H1 (cell line): ENCODE measurements around the gene C12orf42. TPM values are rescaled to one million over a fixed set of nuclear protein-coding genes. Genes with fewer than 3 reads are reported as not detected.

Experiments
- CTCF ChIA-PET: fragments of 300-600 bp; sonication (Branson Sonifier 250); formaldehyde crosslinking; loops from one replicate; lab custom pipeline; 2021; ENCODE audit not compliant: partially characterized antibody; lab: Charles Lee
- POLR2A ChIA-PET: fragments of 300-600 bp; sonication (Branson Sonifier 250); formaldehyde crosslinking; loops from one replicate; lab custom pipeline; 2021; ENCODE audit warnings: inconsistent platforms; ENCODE audit not compliant: partially characterized antibody; lab: Charles Lee
- DNase-seq, 2 experiments: peaks; one replicate each; pipeline versions ENCODE4 v3.0.0 to v3.0.0-alpha.2; 2010 to 2022; ENCODE audit warnings: low spot score in 2 of 2, low read depth in 1 of 2, mixed read lengths in 1 of 2
- FAIRE-seq: peaks from 2 replicates; lab custom pipeline; 2011; peaks lifted over from hg19 to GRCh38; lab: Jason Lieb, UNC
- H2AFZ ChIP-seq: 2 replicates; pipeline ENCODE4 v1.8.1; 2012; ENCODE audit warnings: low read length, inconsistent platforms
- H2AK5ac ChIP-seq: 2 replicates; pipeline ENCODE4 v1.6.1; 2013; ENCODE audit warnings: low read depth, low read length
- H2BK120ac ChIP-seq: replicated peaks from 2 replicates; pipeline ENCODE3; 2013; ENCODE audit warnings: low read depth, low read length, inconsistent platforms
- H2BK12ac ChIP-seq: 2 replicates; pipeline ENCODE4 v1.6.1; 2013; ENCODE audit warnings: low read depth, low read length
- H2BK15ac ChIP-seq: 2 replicates; pipeline ENCODE4 v1.6.1; 2013; ENCODE audit warnings: low read length
- H2BK20ac ChIP-seq: 2 replicates; pipeline ENCODE4 v1.6.1; 2013; ENCODE audit warnings: low read length
- H2BK5ac ChIP-seq: 2 replicates; pipeline ENCODE4 v1.6.1; 2013; ENCODE audit warnings: low read depth, low read length
- H3K14ac ChIP-seq: 2 replicates; pipeline ENCODE4 v1.6.1; 2013; ENCODE audit warnings: inconsistent platforms; ENCODE audit not compliant: insufficient read length
- H3K18ac ChIP-seq: 2 replicates; pipeline ENCODE4 v1.6.1; 2013; ENCODE audit warnings: low read length; ENCODE audit errors: extremely low read depth
- H3K23ac ChIP-seq: 2 replicates; pipeline ENCODE4 v1.6.1; 2013; ENCODE audit warnings: inconsistent platforms; ENCODE audit not compliant: insufficient read length
- H3K23me2 ChIP-seq: 2 replicates; pipeline ENCODE4 v1.6.1; 2013; ENCODE audit warnings: low read depth, low read length
- H3K27ac ChIP-seq: 2 replicates; pipeline ENCODE4 v1.6.1; 2011; ENCODE audit warnings: low read depth, low read length, inconsistent platforms
- H3K27me3 ChIP-seq, 4 experiments: replicated peaks in 1 of 4; 1 replicate in 1 of 4; 2 replicates in 3 of 4; pipeline versions ENCODE4 v1.6.1 to v1.8.1; 2011 to 2013; ENCODE audit warnings: low read length in 3 of 4, mild to moderate bottlenecking in 3 of 4, inconsistent platforms in 2 of 4, mixed read lengths in 2 of 4, moderate library complexity in 1 of 4; ENCODE audit not compliant: control insufficient read depth in 3 of 4, insufficient read depth in 3 of 4; ENCODE audit errors: extremely low read depth in 1 of 4
- H3K36me3 ChIP-seq, 4 experiments: 2 replicates each; pipeline versions ENCODE4 v1.6.1 to v1.8.1; 2011 to 2013; ENCODE audit warnings: mild to moderate bottlenecking in 4 of 4, low read length in 3 of 4, moderate library complexity in 2 of 4, control low read depth in 1 of 4, inconsistent platforms in 1 of 4; ENCODE audit not compliant: insufficient read depth in 4 of 4, control insufficient read depth in 2 of 4
- H3K4ac ChIP-seq: replicated peaks from 2 replicates; pipeline ENCODE3; 2013; ENCODE audit warnings: low read length, low read depth, mixed read lengths, inconsistent platforms; ENCODE audit not compliant: insufficient read length
- H3K4me1 ChIP-seq, 4 experiments: replicated peaks in 1 of 4; 1 replicate in 1 of 4; 2 replicates in 3 of 4; pipeline versions ENCODE4 v1.6.1 to v1.8.1; 2011 to 2013; ENCODE audit warnings: low read length in 3 of 4, inconsistent platforms in 2 of 4, mixed read lengths in 1 of 4; ENCODE audit not compliant: insufficient read depth in 4 of 4, control insufficient read depth in 3 of 4
- H3K4me2 ChIP-seq, 2 experiments: 2 replicates each; pipeline versions ENCODE4 v1.6.1 to v1.8.1; 2011 to 2013; ENCODE audit warnings: low read depth in 2 of 2, low read length in 2 of 2, control low read depth in 1 of 2, inconsistent platforms in 1 of 2, mild to moderate bottlenecking in 1 of 2; ENCODE audit not compliant: insufficient read depth in 1 of 2
- H3K4me3 ChIP-seq, 4 experiments: fragments of 200-600, 300-600 bp in 1 of 4; sonication (generic), shearing (Covaris generic), sonication (Bioruptor Twin) in 1 of 4; 2 replicates each; pipeline versions ENCODE4 v1.5.1 to v1.8.1; 2011 to 2016; ENCODE audit warnings: low read length in 4 of 4, low read depth in 3 of 4, control low read depth in 2 of 4, inconsistent platforms in 2 of 4, mild to moderate bottlenecking in 2 of 4, mixed read lengths in 1 of 4, moderate library complexity in 1 of 4; ENCODE audit not compliant: insufficient read depth in 2 of 4; ENCODE audit errors: extremely low read depth in 1 of 4
- H3K56ac ChIP-seq: replicated peaks from 2 replicates; pipeline ENCODE3; 2013; ENCODE audit warnings: low read depth, mild to moderate bottlenecking, mixed read lengths, low read length, inconsistent platforms; ENCODE audit not compliant: insufficient read length
- H3K79me1 ChIP-seq: 2 replicates; pipeline ENCODE4 v1.6.1; 2013; ENCODE audit warnings: low read depth, low read length, control low read depth
- H3K79me2 ChIP-seq, 2 experiments: 2 replicates each; pipeline versions ENCODE4 v1.6.1 to v1.8.1; 2012 to 2013; ENCODE audit warnings: low read length in 2 of 2, mild to moderate bottlenecking in 2 of 2, inconsistent platforms in 1 of 2; ENCODE audit not compliant: insufficient read depth in 2 of 2, control insufficient read depth in 1 of 2
- H3K9ac ChIP-seq, 4 experiments: replicated peaks in 1 of 4; 1 replicate in 1 of 4; 2 replicates in 3 of 4; pipeline versions ENCODE4 v1.6.1 to v1.8.1; 2011 to 2013; ENCODE audit warnings: low read depth in 3 of 4, low read length in 3 of 4, control low read depth in 2 of 4, mild to moderate bottlenecking in 2 of 4, moderate library complexity in 2 of 4, inconsistent platforms in 1 of 4; ENCODE audit errors: extremely low read depth in 1 of 4
- H3K9me3 ChIP-seq, 2 experiments: 2 replicates each; pipeline versions ENCODE4 v1.6.1 to v1.8.1; 2012 to 2013; ENCODE audit warnings: mild to moderate bottlenecking in 2 of 2, moderate library complexity in 2 of 2, control low read depth in 1 of 2, inconsistent platforms in 1 of 2, low read depth in 1 of 2, low read length in 1 of 2, mixed read lengths in 1 of 2; ENCODE audit not compliant: insufficient read depth in 2 of 2
- H4K20me1 ChIP-seq, 2 experiments: replicated peaks in 1 of 2; 2 replicates each; pipeline versions ENCODE3 to v1.8.1; 2011 to 2013; ENCODE audit warnings: inconsistent platforms in 2 of 2, low read length in 2 of 2, mild to moderate bottlenecking in 1 of 2; ENCODE audit not compliant: insufficient read depth in 2 of 2, control insufficient read depth in 1 of 2
- H4K5ac ChIP-seq: 2 replicates; pipeline ENCODE4 v1.6.1; 2013; ENCODE audit warnings: low read length, low read depth, mixed read lengths, inconsistent platforms; ENCODE audit not compliant: insufficient read length
- H4K8ac ChIP-seq: 2 replicates; pipeline ENCODE4 v1.8.0; 2013; ENCODE audit warnings: mild to moderate bottlenecking, moderate library complexity, low read length, inconsistent platforms; ENCODE audit not compliant: insufficient read depth; ENCODE audit errors: extremely low read depth
- H4K91ac ChIP-seq: replicated peaks from 2 replicates; pipeline ENCODE3; 2013; ENCODE audit warnings: low read length, mixed read lengths, inconsistent platforms; ENCODE audit not compliant: insufficient read length
- BCL11A ChIP-seq, 2 experiments: IDR thresholded peaks; one replicate each; pipeline ENCODE4 v1.6.1; 2011; ENCODE audit warnings: low read depth in 2 of 2, low read length in 2 of 2, mild to moderate bottlenecking in 2 of 2
- EGR1 ChIP-seq: IDR thresholded peaks from 2 replicates; pipeline ENCODE4 v1.6.1; 2011; ENCODE audit warnings: low read depth, low read length, borderline replicate concordance
- EZH2 ChIP-seq: fragments of 200-600 bp; sonication (generic); IDR thresholded peaks from 2 replicates; pipeline ENCODE4 v1.7.1; 2012; ENCODE audit warnings: low read depth, mild to moderate bottlenecking, moderate library complexity, low read length, inconsistent platforms; ENCODE audit not compliant: severe bottlenecking
- HDAC2 ChIP-seq, 2 experiments: fragments of 300-600 bp in 1 of 2; sonication (generic) in 1 of 2; IDR thresholded peaks; 2 replicates each; pipeline ENCODE4 v1.6.1; 2011 to 2012; ENCODE audit warnings: low read depth in 2 of 2, low read length in 2 of 2, mild to moderate bottlenecking in 2 of 2, moderate library complexity in 2 of 2, borderline replicate concordance in 1 of 2, inconsistent platforms in 1 of 2
- POLR2A ChIP-seq, 2 experiments: IDR thresholded peaks; 1 replicate in 1 of 2; 2 replicates in 1 of 2; pipeline ENCODE4 v1.6.1; 2011; ENCODE audit warnings: low read depth in 2 of 2, low read length in 2 of 2, mild to moderate bottlenecking in 2 of 2; ENCODE audit errors: control extremely low read depth in 1 of 2
- ZNF274 ChIP-seq: IDR thresholded peaks from 2 replicates; pipeline ENCODE4 v1.7.0; 2012; ENCODE audit warnings: low read length, borderline replicate concordance; ENCODE audit errors: extremely low read depth
- WGBS, 2 experiments: shearing (Covaris generic) in 1 of 2; methylation state at CpG; one replicate each; pipeline versions ENCODE4 v1.1.6 to v1.1.7; 2013 to 2015; ENCODE audit warnings: low lambda C conversion rate in 2 of 2, mixed read lengths in 2 of 2, inconsistent platforms in 1 of 2, low coverage in 1 of 2, missing lambda C conversion rate in 1 of 2; ENCODE audit not compliant: insufficient replicate concordance in 2 of 2, insufficient coverage in 1 of 2, insufficient read length in 1 of 2; ENCODE audit errors: extremely low coverage in 1 of 2, missing lambda C conversion rate in 1 of 2; 5-methylcytosine and 5-hydroxymethylcytosine counted together
- polyA plus RNA-seq, 7 experiments: library from polyadenylated mRNA; depleted of rRNA in 3 of 7; stranded (reverse) in 5 of 7; unstranded in 2 of 7; fragments of >200 nt in 5 of 7; fragments of 200-250 nt in 2 of 7; gene quantifications; 1 replicate in 5 of 7; 2 replicates in 1 of 7; 4 replicates in 1 of 7; pipeline versions ENCODE4 v1.2.1 to v1.2.3, GENCODE V29; 2011 to 2013; ENCODE audit warnings: missing spikeins in 2 of 7, mixed read lengths in 2 of 7
- total RNA-seq: library from RNA; stranded (reverse); fragmentation: NEBNext Ultra II Directional; extraction: Animal tissue kit (Norgen Biotek cat#: 25700); gene quantifications from 2 replicates; pipeline ENCODE4 v1.2.1, GENCODE V29; 2021

C12orf42 gene
- total and polyA plus RNA-seq, 2 of the 8 experiments (the other 6 are each of a cell fraction or from before 2014, with no cell fraction given) = 0.05 TPM; not detected in 1

DNA sequence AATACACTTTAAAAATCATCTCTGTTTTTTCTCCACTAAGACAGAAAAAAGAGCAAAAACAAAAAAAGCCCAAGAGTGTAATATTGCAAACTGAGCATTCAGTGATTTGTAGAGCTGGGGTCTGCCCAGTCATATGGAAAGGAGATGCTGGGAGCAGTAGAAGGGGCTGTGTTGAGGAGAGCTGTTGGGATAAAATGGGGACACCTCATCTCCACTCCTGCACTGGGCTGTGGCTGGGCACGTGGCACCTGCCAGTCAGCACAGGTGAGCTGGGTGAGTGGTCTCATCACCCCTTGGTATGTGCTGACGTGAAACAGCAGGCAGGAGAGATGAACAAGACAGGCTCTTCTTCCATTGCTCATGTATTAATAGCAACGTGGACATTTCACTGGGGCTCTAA, 217.4 kb downstream of the C12orf42 start:
- Histone ChIP-seq H3K9ac (no peak overlapping the region), H3K4me1 (no peaks in the 10 kb centered on the region), H3K79me1 (no peaks in the 10 kb centered on the region), H3K56ac (no peak overlapping the region), H3K23ac (no peak overlapping the region), H2AFZ (no peak overlapping the region), H3K79me2 (no peaks in the 10 kb centered on the region), H4K20me1 (no peaks in the 10 kb centered on the region), H4K5ac (no peak overlapping the region), H2BK12ac (no peak overlapping the region), H2BK20ac (no peak overlapping the region), H2BK15ac (no peak overlapping the region), H3K23me2 (no peaks in the 10 kb centered on the region), H3K18ac (no peak overlapping the region), H2AK5ac (no peak overlapping the region), H3K27me3 (no peaks in the 10 kb centered on the region), H3K4me2 (no peak overlapping the region), H3K9me3 (no peaks in the 10 kb centered on the region), H4K91ac (no peak overlapping the region), H3K4ac (no peak overlapping the region), H3K4me3 (no peak overlapping the region), H3K27ac (no peak overlapping the region), H3K14ac (no peak overlapping the region), H2BK120ac (no peak overlapping the region), H3K36me3 (no peaks in the 10 kb centered on the region), H4K8ac (no peak overlapping the region), H2BK5ac (no peak overlapping the region)
- DNase-seq = no peak
- no peak for FAIRE-seq
- POLR2A ChIA-PET = no interaction called here
- CTCF ChIA-PET = no interaction called here
- 83% methylated on average over 3 of the region's 3 CpGs; no CpG with 5 or more reads in 1 of the 2 experiments for WGBS, 2 experiments
- no peak for TF ChIP-seq ZNF274
- no peak for TF ChIP-seq POLR2A (IDR thresholded peaks at IDR 0.05; ENCODE audit: control extremely low read depth in 1 of 2, low read depth in 2 of 2, low read length in 2 of 2)
- TF ChIP-seq EZH2 = no peak
- no peak for TF ChIP-seq EGR1
- TF ChIP-seq HDAC2 (IDR thresholded peaks at IDR 0.05; ENCODE audit: borderline replicate concordance in 1 of 2, low read depth in 2 of 2, low read length in 2 of 2) = no peak
- TF ChIP-seq BCL11A (IDR thresholded peaks at IDR 0.05; ENCODE audit: low read depth in 2 of 2, low read length in 2 of 2) = no peak
